Nephron progenitor cell (in vitro differentiated cells): ENCODE data around the gene CEBPG.

Source experiments
- DNase-seq: peaks from one replicate; pipeline ENCODE4 v3.0.0; 2021
- H3K27ac Mint-ChIP-seq: 2 replicates; pipeline ENCODE4 v1.8.0; 2021; ENCODE audit warnings: mild to moderate bottlenecking, moderate library complexity, mixed read lengths
- H3K27me3 Mint-ChIP-seq: 2 replicates; pipeline ENCODE4 v1.8.0; 2021; ENCODE audit warnings: mild to moderate bottlenecking, low read depth, mixed read lengths; ENCODE audit not compliant: poor library complexity
- H3K36me3 Mint-ChIP-seq: 2 replicates; pipeline ENCODE4 v1.8.0; 2021; ENCODE audit warnings: low read depth, mixed read lengths
- H3K4me1 Mint-ChIP-seq: 2 replicates; pipeline ENCODE4 v1.8.0; 2021; ENCODE audit warnings: mixed read lengths
- H3K4me3 Mint-ChIP-seq: 2 replicates; pipeline ENCODE4 v1.8.0; 2021; ENCODE audit warnings: mild to moderate bottlenecking, moderate library complexity, mixed read lengths
- H3K9me3 Mint-ChIP-seq: 2 replicates; pipeline ENCODE4 v1.8.0; 2021; ENCODE audit warnings: mild to moderate bottlenecking, moderate library complexity, mixed read lengths
- CTCF ChIP-seq: fragments of 200-600 bp; sonication (generic); IDR thresholded peaks from 2 replicates; pipeline ENCODE4 v1.5.0; 2021; ENCODE audit warnings: antibody characterized with exemption

The CEBPG gene

GRCh38 chr19:33373453-33374235 is at the start of gene CEBPG:
Gene CEBPG, plus strand, starts transcription at chr19:33373709. Its CDS starts 5,531 bp downstream, at chr19:33379240.
- DNase-seq: peak; percentile 97
- Mint-ChIP-seq H3K4me3 (peak within 1 kb of the TSS; percentile 90), H3K27ac (no peak within 1 kb of the TSS), H3K27me3 (peaks cover 6% of the 10 kb centered on the region), H3K4me1 (peaks cover 35% of the 10 kb centered on the region), H3K9me3 (no peaks in the 10 kb centered on the region), H3K36me3 (peaks cover 19% of the 10 kb centered on the region)
- no peak for TF ChIP-seq CTCF

GRCh38 chr19:33324628-33325027 is 48.9 kb upstream of the CEBPG start:
- Mint-ChIP-seq H3K27ac (no peak overlapping the region), H3K27me3 (peaks cover 28% of the 10 kb centered on the region), H3K4me1 (no peaks in the 10 kb centered on the region), H3K4me3 (no peak overlapping the region), H3K36me3 (no peaks in the 10 kb centered on the region), H3K9me3 (peaks cover 45% of the 10 kb centered on the region)
- DNase-seq: no peak
- TF ChIP-seq CTCF: no peak

GRCh38 chr19:33325920-33326319 is 47.6 kb upstream of the CEBPG start:
- Mint-ChIP-seq H3K9me3 (peaks cover 35% of the 10 kb centered on the region), H3K4me3 (no peak overlapping the region), H3K27ac (peak overlapping the region; percentile 23), H3K36me3 (no peaks in the 10 kb centered on the region), H3K27me3 (peaks cover 28% of the 10 kb centered on the region), H3K4me1 (no peaks in the 10 kb centered on the region)
- no peak for DNase-seq
- TF ChIP-seq CTCF: no peak

GRCh38 chr19:33329060-33329459 is 44.4 kb upstream of the CEBPG start:
- peaks cover 20% of the 10 kb centered on the region for H3K27me3 Mint-ChIP-seq
- no peak for DNase-seq
- no peaks in the 10 kb centered on the region for H3K36me3 Mint-ChIP-seq
- no peak overlapping the region for H3K27ac Mint-ChIP-seq
- TF ChIP-seq CTCF: no peak
- no peak overlapping the region for H3K4me3 Mint-ChIP-seq
- peaks cover 15% of the 10 kb centered on the region for H3K9me3 Mint-ChIP-seq
- no peaks in the 10 kb centered on the region for H3K4me1 Mint-ChIP-seq

GRCh38 chr19:33329736-33330135 is 43.8 kb upstream of the CEBPG start:
- Mint-ChIP-seq H3K9me3 (peaks cover 15% of the 10 kb centered on the region), H3K4me1 (no peaks in the 10 kb centered on the region), H3K27me3 (peaks cover 20% of the 10 kb centered on the region), H3K27ac (no peak overlapping the region), H3K4me3 (no peak overlapping the region), H3K36me3 (no peaks in the 10 kb centered on the region)
- no peak for TF ChIP-seq CTCF
- DNase-seq: no peak

- Mint-ChIP-seq H3K4me3 (no peak overlapping the region), H3K27me3 (peaks cover 22% of the 10 kb centered on the region), H3K9me3 (peaks cover 6% of the 10 kb centered on the region), H3K36me3 (no peaks in the 10 kb centered on the region), H3K27ac (no peak overlapping the region), H3K4me1 (no peaks in the 10 kb centered on the region)
- no peak for DNase-seq
- TF ChIP-seq CTCF: no peak
These were observed 41.3 kb upstream of the CEBPG start for GRCh38 chr19:33332248-33332647.
